Measurements from ENCODE around the gene CARNS1.
A peak's percentile ranks its signal among the peaks of the same experiment; 100 is the strongest.

- no peak for TF ChIP-seq CTCF (IDR thresholded peaks at IDR 0.05)
- peak in 1 of 3 donors; percentile 7 for TF ChIP-seq POLR2AphosphoS5 (IDR thresholded peaks at IDR 0.05)
- TF ChIP-seq POLR2A (IDR thresholded peaks at IDR 0.05) = no peak
Measured at GRCh38 chr11:67398661-67399563, 16.6 kb upstream of the CARNS1 start.
